A204.1 (cell line): ENCODE data around the gene PTPN7.

Source experiments
- FAIRE-seq: peaks from 2 replicates; lab custom pipeline; 2012; peaks lifted over from hg19 to GRCh38; lab: Jason Lieb, UNC

Gene PTPN7

DNA sequence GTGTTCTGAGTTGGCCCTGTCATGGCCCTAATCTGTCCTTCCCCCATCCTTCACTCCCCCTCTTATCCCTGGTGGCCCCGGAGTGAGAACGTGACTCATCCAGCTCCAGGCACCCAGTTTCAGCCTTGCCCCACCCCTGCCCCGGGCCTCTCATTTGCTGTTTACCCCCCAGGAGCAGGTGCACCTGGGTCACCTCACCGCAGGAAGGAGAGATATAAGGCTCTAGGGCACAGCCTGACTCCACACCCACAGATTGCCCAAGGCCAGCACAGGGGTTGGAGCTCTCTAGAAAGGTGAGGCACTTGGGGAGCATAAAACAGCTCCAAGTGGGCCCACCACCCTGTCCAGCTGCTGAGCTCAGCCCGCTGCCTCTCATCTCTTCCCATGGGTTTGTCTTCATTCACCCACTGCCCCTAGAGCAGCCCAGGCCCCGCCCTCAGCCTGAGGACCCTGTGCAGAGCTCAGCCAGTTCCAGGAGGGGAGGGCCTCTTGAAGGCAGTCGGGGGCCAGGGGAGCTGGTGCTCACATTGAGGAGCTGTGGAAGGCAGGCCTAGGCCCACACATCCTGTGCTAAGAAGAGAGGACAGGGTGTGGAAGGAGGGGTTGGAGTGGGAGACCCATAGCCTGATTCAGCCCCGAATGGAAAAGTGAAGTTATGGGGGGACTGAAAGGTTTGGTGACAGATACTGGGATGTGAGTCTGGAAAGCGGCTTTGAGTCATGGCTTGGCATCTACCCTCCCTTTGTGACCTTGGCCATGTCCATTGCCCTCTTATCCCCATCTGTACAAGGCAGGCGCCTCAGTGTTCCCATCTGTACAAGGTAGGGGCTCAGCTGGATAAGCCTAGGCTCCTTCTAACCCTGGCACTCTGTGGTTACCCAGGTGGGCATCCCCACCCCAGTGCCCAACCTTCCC is 53.8 kb downstream of the PTPN7 start:
- FAIRE-seq = no peak

GRCh38 chr1:202105571-202106339 is 54.6 kb downstream of the PTPN7 start:
- no peak for FAIRE-seq

GRCh38 chr1:202104073-202104472 is 56.3 kb downstream of the PTPN7 start:
- no peak for FAIRE-seq

DNA sequence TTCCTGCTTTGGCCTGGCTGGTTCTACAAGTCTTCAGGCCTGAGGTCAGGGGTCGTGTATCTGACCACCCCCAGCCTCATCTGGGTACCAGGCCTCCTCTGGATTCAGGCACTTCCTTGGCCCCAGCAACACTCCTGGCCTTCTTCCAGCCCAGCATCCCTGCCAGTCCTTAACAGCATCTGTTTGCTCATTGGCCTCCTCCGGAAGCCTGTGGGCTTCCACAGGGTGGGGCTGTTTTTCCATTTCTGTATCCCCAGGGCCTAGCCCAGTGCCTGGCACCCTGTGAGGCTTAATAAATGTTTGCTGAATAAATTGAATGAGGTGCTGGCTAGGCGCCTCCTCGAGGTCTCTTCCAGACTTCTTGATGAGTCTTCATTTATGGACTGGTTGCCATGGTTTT is 59.2 kb downstream of the PTPN7 start:
- FAIRE-seq = no peak
